Left forelimb (tissue), 1 donor: ENCODE measurements around the gene VAX1.
"Not testable (repeated sequence)": the region's sequence is repeated elsewhere in the genome, so short reads cannot be mapped to it uniquely, and the experiment has no call there.

Source experiments
- DNase-seq: peaks from one replicate; pipeline ENCODE4 v3.0.0-alpha.2; 2018; ENCODE audit warnings: low spot score

VAX1 gene, protein sequence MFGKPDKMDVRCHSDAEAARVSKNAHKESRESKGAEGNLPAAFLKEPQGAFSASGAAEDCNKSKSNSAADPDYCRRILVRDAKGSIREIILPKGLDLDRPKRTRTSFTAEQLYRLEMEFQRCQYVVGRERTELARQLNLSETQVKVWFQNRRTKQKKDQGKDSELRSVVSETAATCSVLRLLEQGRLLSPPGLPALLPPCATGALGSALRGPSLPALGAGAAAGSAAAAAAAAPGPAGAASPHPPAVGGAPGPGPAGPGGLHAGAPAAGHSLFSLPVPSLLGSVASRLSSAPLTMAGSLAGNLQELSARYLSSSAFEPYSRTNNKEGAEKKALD

DNA sequence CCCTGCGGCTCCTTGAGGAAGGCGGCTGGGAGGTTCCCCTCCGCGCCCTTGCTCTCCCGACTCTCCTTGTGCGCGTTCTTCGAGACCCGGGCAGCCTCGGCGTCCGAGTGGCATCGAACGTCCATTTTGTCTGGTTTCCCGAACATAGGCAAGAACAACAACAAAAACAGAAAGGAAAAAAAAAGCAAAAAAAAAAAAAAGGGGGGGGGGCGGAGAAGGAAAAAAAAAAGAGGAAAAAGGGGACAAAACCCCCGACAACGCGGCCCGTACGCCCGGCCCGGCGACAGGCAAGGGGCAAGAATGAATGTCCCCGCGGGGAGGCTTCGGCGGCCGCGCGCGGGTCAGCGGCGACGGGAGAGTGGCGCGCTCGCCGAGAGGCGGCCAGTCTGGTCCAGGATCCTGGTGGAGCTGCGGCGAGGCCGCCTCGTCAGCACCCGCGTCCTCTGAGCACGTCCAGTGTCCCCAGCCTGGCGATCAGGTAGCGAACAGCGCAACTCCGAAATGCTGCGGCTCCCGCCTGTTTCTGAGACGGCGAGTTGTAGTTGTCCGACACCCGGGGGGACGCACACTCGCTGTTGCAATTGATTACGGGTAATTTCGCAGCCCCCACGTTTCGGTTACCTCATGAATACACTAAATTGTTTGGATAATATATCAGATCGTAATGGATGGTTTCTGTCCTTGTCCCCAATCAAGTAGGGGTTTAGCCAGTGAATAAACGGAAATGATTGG lies at the start of gene VAX1:
VAX1 (minus strand) TSS at position 360 of the 732 bp plus-strand sequence; CDS start at position 146, 214 bp downstream.
- DNase-seq, result no peak

DNA sequence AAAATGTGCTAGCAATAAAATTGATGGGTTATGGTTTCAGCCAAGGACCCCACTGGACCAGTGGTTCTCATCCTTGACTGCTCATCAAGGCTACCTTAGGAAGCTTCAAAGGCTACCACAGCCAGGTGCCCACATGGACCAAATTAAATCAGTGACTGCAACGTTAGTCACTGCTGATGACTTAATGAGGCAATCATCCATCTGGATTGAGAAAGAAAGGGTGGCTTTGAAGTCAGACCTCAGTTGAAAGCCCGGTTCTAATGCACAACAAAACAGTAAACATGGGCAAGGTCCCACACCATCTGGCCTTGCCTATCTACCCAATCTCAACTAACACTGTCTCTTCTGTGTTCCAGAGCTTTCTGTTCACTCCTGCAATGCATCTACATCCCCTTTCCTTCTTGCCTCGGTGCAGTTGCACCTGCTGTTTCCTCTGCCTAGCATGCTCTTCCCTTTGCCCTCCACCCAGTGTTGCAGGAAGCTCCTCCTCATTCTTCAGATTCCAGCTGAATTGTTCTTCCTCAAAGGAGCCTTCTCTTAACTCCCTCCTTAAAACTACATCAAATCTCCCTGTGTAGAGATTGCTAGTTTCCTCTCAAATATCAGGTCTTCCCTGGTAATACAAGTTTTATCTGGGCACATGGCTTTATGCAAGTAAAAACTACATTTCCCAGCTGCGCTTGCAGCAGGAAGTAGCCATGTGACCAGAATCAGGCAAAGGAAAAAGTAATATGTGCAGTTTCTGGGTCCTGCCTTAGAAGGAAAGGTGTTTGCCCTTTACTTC lies 49.0 kb upstream of the VAX1 start:
- DNase-seq, result no peak

DNA sequence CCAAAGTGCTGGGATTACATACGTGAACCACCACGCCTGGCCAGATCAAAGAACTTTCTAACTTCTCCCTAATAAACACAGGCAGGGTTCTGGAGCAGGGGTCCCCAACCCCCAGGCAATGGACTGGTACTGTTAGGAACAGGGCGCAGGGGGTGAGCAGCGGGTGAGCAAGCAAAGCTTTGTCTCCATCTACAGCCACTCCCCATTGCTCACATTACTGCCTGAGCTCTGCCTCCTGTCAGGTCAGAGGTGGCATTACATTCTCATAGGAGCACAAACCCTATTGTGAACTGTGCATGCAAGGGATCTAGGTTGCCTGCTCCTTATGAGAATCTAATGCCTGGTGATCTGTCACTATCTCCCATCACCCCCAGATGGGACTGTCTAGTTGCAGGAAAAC lies 47.7 kb upstream of the VAX1 start:
- DNase-seq, result not testable (repeated sequence)

DNA sequence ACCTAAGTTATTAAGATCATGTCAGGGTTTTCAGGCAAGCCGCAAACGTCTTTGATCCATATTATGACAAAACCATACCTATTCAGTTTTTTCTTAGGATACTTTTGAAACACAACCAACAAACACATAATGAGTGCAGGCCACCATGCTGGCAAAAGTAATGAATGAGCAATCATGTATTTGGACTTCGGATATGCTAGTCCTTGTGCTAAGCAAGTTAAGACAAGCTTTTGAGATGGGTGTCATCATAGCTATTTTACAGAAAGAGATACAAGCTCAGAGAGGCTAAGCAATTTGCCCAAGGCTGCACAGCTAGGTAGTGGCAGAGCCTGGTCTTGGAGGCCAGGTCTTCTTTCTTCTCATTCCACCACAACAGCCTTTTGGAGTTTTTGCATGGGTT lies 46.8 kb upstream of the VAX1 start:
- no peak for DNase-seq

DNA sequence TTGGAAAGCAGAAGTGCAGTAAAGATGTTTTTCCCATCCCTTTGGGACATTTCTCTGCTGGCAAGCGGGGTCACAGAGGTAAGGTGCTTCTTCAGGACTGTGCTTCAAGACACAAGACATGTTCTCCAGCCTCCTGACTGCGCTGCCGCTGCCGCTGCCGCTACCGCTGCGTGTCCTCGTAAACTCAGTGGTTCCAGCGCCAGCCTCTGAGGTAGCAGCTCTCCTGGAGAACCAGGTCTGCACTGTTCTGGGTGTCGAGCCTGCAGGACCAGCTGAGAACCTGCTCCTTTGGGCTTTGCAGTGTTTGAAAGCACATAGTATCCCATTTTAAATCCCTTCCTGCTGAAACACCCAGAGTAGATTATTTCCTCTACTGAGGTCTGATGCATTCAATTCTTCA lies 46.2 kb upstream of the VAX1 start:
- DNase-seq, result no peak

DNA sequence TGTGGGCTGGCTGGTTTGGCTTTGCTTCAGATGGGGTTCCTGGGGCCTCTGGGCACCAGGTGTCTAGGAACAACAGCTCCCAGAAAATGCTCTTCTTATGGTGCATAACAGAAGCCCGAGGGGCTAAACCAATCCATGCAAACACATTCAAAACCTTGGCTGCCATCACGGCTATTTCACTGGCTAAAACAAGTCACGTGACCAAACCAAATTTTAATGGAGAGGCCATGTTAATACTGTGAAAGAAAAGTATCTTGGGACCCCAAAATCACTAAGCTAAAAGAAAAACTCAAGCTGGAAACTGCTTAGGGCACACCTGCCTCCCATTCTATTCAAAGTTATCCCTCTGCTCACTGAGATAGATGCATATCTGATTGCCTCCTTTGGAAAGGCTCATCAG lies 40.1 kb upstream of the VAX1 start:
- no peak for DNase-seq

DNA sequence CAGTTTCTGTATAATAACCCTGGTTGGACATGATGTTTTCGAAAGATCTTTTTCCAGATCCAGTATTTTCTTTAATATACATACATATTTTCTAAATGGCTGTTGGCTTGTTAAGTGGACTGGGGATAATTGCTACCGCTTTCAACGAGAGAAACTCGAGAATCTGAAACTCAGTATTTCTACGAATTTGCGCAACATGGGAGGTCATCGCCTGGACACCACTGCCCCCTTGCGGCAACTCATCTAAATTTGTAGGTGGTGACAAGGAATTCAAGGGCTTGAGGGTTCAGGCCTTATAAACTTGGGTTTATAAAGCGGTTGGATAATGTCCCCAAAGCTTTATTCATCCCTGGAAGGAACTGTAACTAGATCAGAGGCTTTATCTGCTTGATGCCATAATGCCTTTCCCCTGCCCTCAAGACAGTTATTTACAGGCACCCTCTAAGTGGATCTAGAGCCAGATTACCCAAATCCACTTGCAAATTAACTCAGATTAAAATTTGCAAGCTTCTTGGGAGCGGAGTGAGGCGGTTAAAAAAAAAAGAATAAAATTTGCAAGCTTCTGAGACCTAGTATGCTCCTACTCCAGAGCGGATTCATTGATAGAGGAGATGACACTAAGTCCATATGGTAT lies 37.9 kb upstream of the VAX1 start:
- DNase-seq, result no peak

DNA sequence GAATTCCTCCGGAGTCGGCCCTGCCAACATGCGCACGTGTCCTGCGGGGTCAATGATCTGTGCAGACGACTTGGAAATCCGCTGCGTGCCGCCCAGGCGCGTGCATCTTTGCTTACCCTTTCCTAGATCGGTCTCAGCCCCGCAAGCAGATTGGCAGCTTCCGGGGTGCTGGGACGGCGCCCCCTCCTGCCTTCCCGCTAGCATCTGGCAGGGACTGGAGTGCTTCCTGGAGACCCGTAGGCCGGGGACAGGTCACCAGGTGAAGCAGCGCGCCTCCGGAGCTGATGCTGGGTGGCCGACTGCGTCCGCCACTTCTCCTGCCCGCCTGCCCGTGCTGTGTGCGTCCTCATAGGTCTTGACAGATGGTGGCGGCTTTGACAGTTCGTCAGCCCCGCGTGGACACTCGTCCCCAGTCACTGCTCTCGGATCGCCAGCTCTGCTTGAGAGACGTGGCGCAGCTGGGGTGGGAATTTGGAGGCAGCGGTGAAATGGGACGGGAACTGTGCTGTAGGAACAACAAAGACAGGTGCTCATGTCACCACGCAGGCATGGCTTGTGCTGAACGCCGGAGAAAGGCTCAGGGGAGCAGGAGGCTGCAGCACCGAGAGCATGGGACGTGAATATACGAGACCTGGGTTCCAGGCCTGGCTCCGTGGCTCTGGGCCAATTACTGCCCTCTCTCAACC lies 37.3 kb upstream of the VAX1 start:
- DNase-seq, result no peak

DNA sequence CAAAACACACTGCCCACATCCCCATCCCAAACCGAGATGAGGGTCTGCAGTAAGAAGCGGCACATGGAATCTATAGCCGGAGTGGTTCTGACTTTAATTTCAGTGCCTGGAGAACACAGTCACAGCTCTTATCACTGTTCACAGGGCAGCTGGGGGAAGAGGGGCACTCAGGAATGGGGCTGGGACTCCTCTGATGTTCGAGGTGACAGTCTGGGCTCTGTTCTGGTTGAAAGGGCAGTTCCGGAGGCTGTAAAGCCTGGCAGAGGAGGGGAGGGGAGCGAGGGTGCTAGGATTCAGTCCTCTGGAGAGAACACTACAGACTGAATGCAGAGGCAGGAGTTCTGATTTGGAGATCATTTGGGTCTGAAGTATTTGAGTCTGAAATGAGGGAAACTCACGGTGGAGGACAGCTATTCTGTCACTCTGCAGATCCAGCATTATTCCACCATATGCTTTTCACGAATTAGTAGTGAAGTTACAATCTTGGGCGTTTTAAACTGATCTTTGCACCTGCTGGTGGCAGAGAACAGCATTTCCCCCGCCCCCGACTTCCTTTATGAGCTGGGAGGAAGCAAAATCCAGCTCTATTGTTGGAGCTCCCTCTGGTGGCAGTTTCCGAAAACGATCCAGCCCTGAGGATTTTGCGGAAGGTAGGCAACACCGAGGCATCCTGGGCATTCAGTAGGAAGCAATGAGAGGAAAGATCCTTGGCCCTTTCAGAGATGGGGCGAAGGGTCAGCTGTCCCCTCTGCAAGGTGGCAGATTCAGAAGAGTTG lies 36.6 kb upstream of the VAX1 start:
- peak; percentile 83 for DNase-seq

DNA sequence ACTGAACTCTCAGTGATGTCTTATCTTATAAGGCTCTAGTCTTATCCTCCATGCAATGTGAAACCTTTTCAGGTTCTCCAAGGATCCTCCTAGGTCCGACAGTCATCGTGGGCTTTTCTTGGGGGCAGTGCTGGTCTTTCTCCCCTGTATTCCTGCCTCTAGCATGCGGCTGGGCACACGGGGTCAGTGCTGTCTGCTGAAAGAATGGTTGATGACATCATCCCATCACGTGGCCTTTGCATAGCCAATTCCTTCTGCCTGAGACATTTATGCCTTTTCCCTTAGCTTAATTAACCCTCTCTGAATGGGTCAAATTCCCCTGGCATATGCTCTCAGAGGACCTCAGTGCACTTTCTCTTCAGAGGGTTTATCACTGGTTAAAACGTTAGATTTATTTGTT lies 32.2 kb upstream of the VAX1 start:
- no peak for DNase-seq

DNA sequence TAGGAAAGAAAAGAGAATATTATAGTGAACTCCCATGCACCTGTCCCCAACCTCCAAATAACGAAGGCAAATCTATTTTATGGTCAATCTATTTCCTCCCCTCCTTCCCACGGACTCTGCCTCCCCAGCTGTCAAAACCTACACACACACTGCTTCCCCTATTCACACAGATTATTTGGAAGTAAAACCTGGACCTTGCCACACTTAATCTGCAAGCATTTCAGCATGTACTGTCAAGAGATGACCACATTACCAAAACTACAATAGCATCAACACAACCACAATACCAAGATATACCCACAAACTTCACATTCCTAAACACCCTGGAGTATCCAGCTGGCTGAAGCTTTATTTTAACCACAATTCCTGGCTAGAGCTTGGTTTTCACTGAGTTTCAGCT lies 31.4 kb upstream of the VAX1 start:
- DNase-seq, result no peak

DNA sequence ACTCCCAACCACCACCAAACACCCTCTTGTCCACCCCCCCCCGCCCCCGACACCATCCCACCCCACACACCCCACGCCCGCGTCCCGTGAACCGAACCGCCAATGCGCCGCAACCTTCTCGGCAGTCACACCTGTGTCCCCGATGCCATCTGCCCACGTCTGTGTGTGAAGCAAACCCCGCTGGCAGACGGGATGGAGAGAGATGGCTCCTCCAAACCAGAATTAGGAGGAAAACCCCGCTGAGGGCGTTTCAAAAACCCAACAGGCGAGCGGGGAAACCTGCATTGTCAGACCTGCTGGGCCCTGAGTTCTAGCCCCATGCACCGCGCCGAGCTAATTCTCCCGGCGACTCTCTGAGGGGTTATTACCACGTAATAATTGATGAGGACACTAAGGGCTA lies 30.7 kb upstream of the VAX1 start:
- no peak for DNase-seq

DNA sequence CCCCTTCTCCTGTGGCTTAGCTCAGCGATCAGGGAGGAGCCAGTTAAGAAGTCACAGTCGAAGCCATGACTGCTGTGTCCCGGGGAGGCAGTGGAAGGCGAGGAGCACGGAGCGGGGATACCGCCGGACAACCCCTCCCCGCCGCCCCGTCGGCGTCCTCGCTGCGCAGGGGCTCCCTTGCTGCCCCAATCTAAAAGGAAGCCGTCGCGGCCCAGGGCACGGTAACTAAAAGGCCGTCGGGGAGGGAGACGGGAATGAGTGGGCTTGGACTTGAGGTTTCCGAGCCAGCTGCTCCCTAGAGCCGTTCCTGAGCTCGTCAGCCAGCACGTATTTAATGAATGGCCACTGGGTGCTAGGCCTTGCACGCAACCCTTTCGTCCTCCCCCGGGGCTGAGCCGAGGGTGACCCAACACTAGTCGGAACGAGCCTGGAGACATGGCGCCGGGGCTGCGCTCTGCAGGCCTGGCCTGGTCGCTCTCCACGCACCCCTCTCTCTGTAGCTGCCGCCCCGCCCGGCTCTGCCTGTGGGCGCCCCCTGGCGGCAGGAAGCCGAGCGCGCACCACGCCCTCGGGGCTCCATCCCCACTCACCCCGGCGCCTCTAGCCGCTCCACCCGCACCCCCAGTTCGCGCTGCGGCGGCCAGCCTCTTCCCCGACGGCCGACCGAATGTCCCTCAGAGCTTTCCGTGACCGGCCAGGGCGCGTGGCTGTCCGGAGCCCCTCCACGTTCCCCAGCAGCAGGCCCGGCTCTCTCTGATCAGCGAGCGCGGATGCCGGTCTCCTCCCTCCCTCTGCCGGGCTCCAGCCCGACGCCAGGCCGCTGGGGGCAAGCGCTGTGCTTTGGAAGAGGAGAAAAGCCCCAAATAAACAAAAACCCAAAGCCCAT lies 30.0 kb upstream of the VAX1 start:
- peak; percentile 82 for DNase-seq

DNA sequence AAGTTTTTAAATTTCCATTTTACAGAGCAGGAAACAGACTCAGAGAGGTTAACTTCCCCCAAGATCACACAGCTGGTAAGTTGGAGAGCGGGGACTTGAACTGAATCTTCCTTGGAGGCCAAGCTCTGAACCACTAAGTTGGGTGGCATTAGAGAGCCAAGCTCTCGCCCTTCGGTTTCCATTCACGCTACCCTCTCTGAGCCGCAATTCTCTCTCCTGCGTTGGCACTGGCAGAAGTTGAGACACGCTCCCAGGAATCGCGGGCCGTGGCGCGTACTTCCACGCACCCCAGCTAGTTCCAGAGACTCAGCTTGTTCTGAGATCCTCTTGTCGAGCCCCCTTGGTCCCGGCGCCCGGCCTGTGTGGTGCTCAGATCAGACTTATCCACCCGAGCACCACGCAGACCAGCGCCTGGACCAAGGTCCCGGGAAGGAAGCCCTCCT lies 29.3 kb upstream of the VAX1 start:
- DNase-seq, result no peak

DNA sequence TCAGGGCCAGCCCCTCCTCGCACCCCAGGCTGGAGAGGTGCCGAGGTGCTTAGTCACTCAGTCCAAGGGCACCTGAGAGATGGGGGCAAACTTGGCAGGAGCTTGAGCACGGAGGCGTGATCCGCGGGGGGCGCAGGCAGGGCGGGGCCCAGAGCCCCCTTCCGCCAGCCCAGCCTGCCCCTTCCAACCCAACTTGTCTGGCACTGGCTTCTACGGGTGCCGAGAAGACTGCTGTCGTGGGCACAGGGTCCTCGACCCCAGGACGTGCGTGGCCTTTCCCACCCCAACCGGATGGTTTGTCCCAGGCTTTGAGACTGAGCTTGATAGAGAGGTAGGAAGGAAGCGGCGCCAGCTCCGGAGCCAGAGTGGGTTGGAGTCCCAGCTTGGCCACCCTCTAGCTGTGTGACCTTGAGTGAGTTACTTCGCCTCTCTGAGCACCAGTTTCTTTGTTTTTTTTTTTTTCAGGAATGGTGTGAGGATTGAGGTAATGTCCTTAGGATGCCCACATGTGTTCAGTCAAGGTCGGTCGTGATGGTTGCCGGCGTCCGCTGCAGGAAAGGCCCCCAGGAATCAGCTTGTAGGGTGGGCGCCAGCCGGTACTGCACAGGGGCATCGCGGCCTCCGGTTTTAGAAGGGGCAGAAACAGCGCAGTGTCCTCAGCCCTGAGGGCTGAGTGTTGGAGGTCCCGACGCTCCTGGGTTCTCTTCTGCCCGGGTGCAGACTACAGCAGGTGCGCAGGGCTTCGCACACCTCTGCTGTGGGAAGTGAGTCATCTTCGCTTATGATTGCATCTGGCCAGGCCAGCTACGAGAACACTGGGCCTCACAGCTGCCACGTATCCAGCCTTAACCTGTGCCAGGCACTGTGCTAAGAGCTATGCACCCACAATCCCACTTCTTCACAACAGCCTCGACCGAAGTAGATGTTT lies 28.6 kb upstream of the VAX1 start:
- no peak for DNase-seq

DNA sequence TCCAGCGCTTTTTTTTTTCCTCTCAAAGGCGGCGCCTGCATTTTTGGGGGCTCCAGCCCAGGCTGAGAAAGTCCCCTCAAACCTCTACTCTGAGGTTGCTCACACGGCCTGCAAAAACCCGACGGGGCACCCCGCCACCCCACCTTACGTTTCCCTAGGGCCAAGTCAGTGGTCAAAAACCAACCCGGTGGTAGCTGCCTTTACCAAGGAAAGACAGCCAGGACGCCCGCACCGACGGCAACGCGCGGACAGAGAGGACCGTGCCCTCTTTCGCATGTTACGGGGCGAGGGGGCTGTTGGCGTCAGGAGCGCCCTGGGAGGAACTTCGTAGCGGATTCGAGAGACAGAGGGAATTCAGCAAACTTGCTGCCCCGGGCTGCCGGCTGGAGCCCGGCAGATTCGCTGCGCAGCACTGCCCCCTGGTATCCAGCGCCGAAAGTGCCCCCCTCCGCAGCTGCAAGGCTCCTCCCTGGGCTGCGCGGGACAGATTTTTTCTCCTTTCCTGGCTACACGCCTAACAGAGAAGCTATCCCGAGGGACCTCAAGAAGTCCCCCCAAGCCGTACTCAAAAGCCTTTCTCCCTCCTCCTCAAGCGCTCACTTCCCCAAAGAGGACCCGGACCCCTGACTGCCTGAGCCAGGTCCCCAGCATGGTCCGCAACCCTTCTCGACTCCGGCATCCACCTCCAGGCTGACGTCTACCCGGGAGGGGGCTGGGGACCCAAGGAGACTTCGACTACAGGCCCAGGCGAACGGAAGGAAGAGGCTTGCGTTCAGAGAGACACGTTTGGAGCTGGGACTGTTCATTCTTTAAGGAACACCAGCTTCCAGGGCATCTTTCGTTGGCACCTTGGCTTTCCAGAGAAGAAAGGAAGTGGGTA lies 27.7 kb upstream of the VAX1 start:
- no peak for DNase-seq

DNA sequence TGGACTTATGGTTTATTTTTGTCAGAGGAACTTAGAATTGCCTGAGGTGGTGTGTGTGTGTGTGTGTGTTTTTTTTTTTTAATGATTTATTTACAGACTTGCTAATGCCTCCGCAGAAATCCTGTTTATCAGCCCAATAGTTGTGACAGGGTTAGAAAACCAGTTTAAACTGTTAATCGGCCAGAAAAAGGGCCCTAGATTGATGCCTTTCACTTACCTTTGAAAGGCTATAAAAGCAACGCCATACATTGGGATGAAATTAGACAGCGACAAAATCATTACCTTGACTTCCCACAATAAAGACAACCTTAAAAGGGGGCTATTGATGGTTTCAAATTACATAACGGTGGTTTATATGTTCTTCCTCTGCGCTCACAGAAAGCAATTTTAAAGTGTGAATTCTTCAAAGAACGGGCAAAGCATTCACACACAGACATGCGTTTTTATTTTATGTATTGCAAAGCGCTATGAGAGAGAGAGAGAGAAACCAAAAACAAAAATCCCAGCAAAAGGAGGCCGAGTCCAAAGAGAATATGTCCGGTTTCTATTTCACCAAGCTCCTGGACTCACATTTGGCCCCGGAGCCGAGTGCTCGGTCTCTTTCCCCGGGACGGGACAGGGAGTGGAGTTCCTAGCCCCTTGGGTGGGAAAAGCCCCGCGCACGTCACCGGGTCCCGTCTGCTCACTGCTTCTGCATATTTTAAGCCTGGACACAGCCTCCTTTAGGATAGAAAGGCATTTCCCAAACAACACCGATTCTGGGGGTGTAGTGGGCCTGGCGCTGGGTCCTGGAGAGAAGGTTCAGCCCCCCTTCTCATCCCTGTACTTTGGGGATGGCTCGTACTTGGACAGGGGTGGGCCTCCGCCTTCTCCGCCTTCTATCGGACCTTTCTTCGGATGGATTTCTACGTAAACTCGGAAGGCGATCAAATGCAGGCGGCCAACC lies 26.8 kb upstream of the VAX1 start:
- no peak for DNase-seq
